WTC11 (cell line): ENCODE results near the gene PDSS2. TPM values are rescaled to one million over a fixed set of nuclear protein-coding genes. Genes with fewer than 3 reads are reported as not detected.

ENCODE experiments used
- ATAC-seq: fragments of 200-7000 bp; cut with Tn5 transposase; 2 replicates; pipeline ENCODE4 v1.10.0; 2021; ENCODE audit warnings: mild to moderate bottlenecking, moderate library complexity
- CTCF ChIA-PET: fragments of 300-600 bp; sonication (Branson Sonifier 250); formaldehyde crosslinking; loops from one replicate; lab custom pipeline; 2021; ENCODE audit warnings: antibody characterized with exemption; lab: Charles Lee
- POLR2A ChIA-PET: fragments of 350-600 bp; sonication (Branson Sonifier 250); formaldehyde crosslinking; loops from one replicate; lab custom pipeline; 2021; ENCODE audit warnings: antibody characterized with exemption; lab: Charles Lee
- DNase-seq: peaks from one replicate; pipeline ENCODE4 v3.0.0; 2021; ENCODE audit warnings: low spot score
- H3K27ac Mint-ChIP-seq: 2 replicates; pipeline ENCODE4 v1.8.0; 2021; ENCODE audit warnings: mixed read lengths
- H3K27me3 Mint-ChIP-seq: 2 replicates; pipeline ENCODE4 v1.8.0; 2021; ENCODE audit warnings: low read depth, mild to moderate bottlenecking, moderate library complexity, mixed read lengths
- H3K36me3 Mint-ChIP-seq: 2 replicates; pipeline ENCODE4 v1.8.0; 2021; ENCODE audit warnings: mixed read lengths
- H3K4me1 Mint-ChIP-seq: 2 replicates; pipeline ENCODE4 v1.8.0; 2022; ENCODE audit warnings: mixed read lengths
- H3K4me3 Mint-ChIP-seq: 2 replicates; pipeline ENCODE4 v1.8.0; 2021; ENCODE audit warnings: mild to moderate bottlenecking, moderate library complexity, mixed read lengths
- H3K9me3 Mint-ChIP-seq: 2 replicates; pipeline ENCODE4 v1.8.0; 2021; ENCODE audit warnings: mixed read lengths
- ARID4B ChIP-seq: sonication (generic); formaldehyde crosslinking; IDR thresholded peaks from 2 replicates; pipeline ENCODE4 v1.8.0; 2023; ENCODE audit warnings: missing genetic modification reagents, mild to moderate bottlenecking, borderline replicate concordance
- ATF2 ChIP-seq: sonication (generic); formaldehyde crosslinking; IDR thresholded peaks from 2 replicates; pipeline ENCODE4 v1.8.1; 2022; ENCODE audit warnings: low read depth, missing genetic modification reagents, borderline replicate concordance
- ATF6 ChIP-seq: sonication (generic); formaldehyde crosslinking; IDR thresholded peaks from 2 replicates; pipeline ENCODE4 v1.8.1; 2023; ENCODE audit warnings: mild to moderate bottlenecking, missing genetic modification reagents
- CBFB ChIP-seq: sonication (generic); formaldehyde crosslinking; IDR thresholded peaks from 2 replicates; pipeline ENCODE4 v1.8.1; 2022; ENCODE audit warnings: mild to moderate bottlenecking, low read depth, missing genetic modification reagents
- CTCF ChIP-seq: fragments of 200-600 bp; IDR thresholded peaks from 2 replicates; pipeline ENCODE4 v1.8.0; 2022; ENCODE audit warnings: antibody characterized with exemption
- EMX1 ChIP-seq: fragments of 250-450 bp; sonication (Bioruptor Pico); IDR thresholded peaks from 2 replicates; pipeline ENCODE4 v1.8.0; 2021; ENCODE audit warnings: mild to moderate bottlenecking
- FOXP1 ChIP-seq: sonication (generic); formaldehyde crosslinking; IDR thresholded peaks from 2 replicates; pipeline ENCODE4 v1.8.0; 2022; ENCODE audit warnings: missing genetic modification reagents, mild to moderate bottlenecking, moderate library complexity, borderline replicate concordance
- GABPB1 ChIP-seq: sonication (generic); formaldehyde crosslinking; IDR thresholded peaks from 2 replicates; pipeline ENCODE4 v1.8.1; 2023; ENCODE audit warnings: mild to moderate bottlenecking, missing genetic modification reagents
- KAT7 ChIP-seq: sonication (generic); formaldehyde crosslinking; IDR thresholded peaks from 2 replicates; pipeline ENCODE4 v1.8.1; 2023; ENCODE audit warnings: missing genetic modification reagents, mild to moderate bottlenecking, borderline replicate concordance
- NFE2L1 ChIP-seq: sonication (generic); formaldehyde crosslinking; IDR thresholded peaks from 2 replicates; pipeline ENCODE4 v1.8.1; 2023; ENCODE audit warnings: missing genetic modification reagents
- NR2C2 ChIP-seq: sonication (generic); formaldehyde crosslinking; IDR thresholded peaks from 2 replicates; pipeline ENCODE4 v1.8.0; 2022; ENCODE audit warnings: mild to moderate bottlenecking, missing genetic modification reagents
- OVOL2 ChIP-seq: fragments of 250-450 bp; sonication (Bioruptor Pico); IDR thresholded peaks from 2 replicates; pipeline ENCODE4 v1.9.0; 2021; ENCODE audit warnings: mild to moderate bottlenecking, borderline replicate concordance
- TEAD4 ChIP-seq: sonication (generic); formaldehyde crosslinking; IDR thresholded peaks from 2 replicates; pipeline ENCODE4 v1.8.0; 2022; ENCODE audit warnings: mild to moderate bottlenecking, missing genetic modification reagents
- TP53 ChIP-seq: sonication (generic); formaldehyde crosslinking; IDR thresholded peaks from 2 replicates; pipeline ENCODE4 v1.8.1; 2023; ENCODE audit warnings: mild to moderate bottlenecking, missing genetic modification reagents
- USF2 ChIP-seq: sonication (generic); formaldehyde crosslinking; IDR thresholded peaks from 2 replicates; pipeline ENCODE4 v1.8.1; 2023; ENCODE audit warnings: mild to moderate bottlenecking, missing genetic modification reagents, moderate library complexity
- ZNF317 ChIP-seq: sonication (generic); formaldehyde crosslinking; IDR thresholded peaks from 2 replicates; pipeline ENCODE4 v1.8.1; 2023; ENCODE audit warnings: low read depth, mild to moderate bottlenecking, moderate library complexity, missing genetic modification reagents, borderline replicate concordance
- ZNF396 ChIP-seq: fragments of 250-450 bp; sonication (Bioruptor Pico); IDR thresholded peaks from 2 replicates; pipeline ENCODE4 v1.8.0; 2021; ENCODE audit warnings: mild to moderate bottlenecking, moderate library complexity, borderline replicate concordance
- ZNF423 ChIP-seq: fragments of 250-450 bp; sonication (Bioruptor Pico); IDR thresholded peaks from 2 replicates; pipeline ENCODE4 v2.1.2; 2022; ENCODE audit warnings: mild to moderate bottlenecking, moderate library complexity
- ZNF532 ChIP-seq: fragments of 250-450 bp; sonication (Bioruptor Pico); IDR thresholded peaks from 2 replicates; pipeline ENCODE4 v1.9.0; 2021; ENCODE audit warnings: mild to moderate bottlenecking, borderline replicate concordance
- total RNA-seq: library from RNA; stranded (reverse); gene quantifications from 3 replicates; pipeline ENCODE4 v1.2.3, GENCODE V29; 2021

Gene PDSS2
- total RNA-seq, 1 experiment from 2014 or later = 18.3 TPM

- ChIA-PET CTCF (interaction anchor here (2.2 kb wide), 1 partner anchor 45 kb away, joined by 7 read pairs; the partner anchor contains the start of gene PDSS2), POLR2A (no interaction called here)
- no peak for TF ChIP-seq ZNF423 (CRISPR knock-in tag)
- TF ChIP-seq ZNF396 (CRISPR knock-in tag) = no peak
- no peak for TF ChIP-seq NR2C2 (CRISPR knock-in tag)
- no peak for TF ChIP-seq TP53 (CRISPR knock-in tag)
- TF ChIP-seq TEAD4 = no peak
- no peak for TF ChIP-seq OVOL2 (CRISPR knock-in tag)
- no peak for TF ChIP-seq ATF6 (CRISPR knock-in tag)
- TF ChIP-seq EMX1 (CRISPR knock-in tag) = no peak
- TF ChIP-seq USF2 (CRISPR knock-in tag) = no peak
- TF ChIP-seq NFE2L1 = no peak
- TF ChIP-seq ARID4B (CRISPR knock-in tag) = no peak
- no peak for TF ChIP-seq GABPB1 (CRISPR knock-in tag)
- no peak for TF ChIP-seq FOXP1 (CRISPR knock-in tag)
- TF ChIP-seq CTCF = no peak
- TF ChIP-seq ZNF317 = no peak
- no peak for TF ChIP-seq CBFB (CRISPR knock-in tag)
- no peak for TF ChIP-seq KAT7 (CRISPR knock-in tag)
- TF ChIP-seq ATF2 (CRISPR knock-in tag) = no peak
- no peak for TF ChIP-seq ZNF532
- Mint-ChIP-seq H3K9me3 (no peaks in the 10 kb centered on the region), H3K27ac (0 out of 2 replicates have a peak overlapping the region, but pooled peaks have one; percentile 76), H3K27me3 (no peaks in the 10 kb centered on the region), H3K4me1 (peaks cover 46% of the 10 kb centered on the region), H3K4me3 (no peak overlapping the region), H3K36me3 (no peaks in the 10 kb centered on the region)
- DNase-seq (no peak), ATAC-seq (no peak)
Measured at GRCh38 chr6:107413966-107414645, 45.3 kb downstream of the PDSS2 start.
